ENCODE results near the gene DLGAP1. TPM values are rescaled to one million over a fixed set of nuclear protein-coding genes. Genes with fewer than 3 reads are reported as not detected.

DLGAP1 gene
- total and polyA plus RNA-seq, 2 of the 8 experiments (the other 6 are each of a cell fraction or from before 2014, with no cell fraction given), result 11.8 to 16.9 TPM

- TF ChIP-seq CHD7 (IDR thresholded peaks at IDR 0.05; ENCODE audit: insufficient replicate concordance, low read length) (no peak), GABPA (IDR thresholded peaks at IDR 0.05; ENCODE audit: borderline replicate concordance, insufficient read depth, low read length) (no peak), BRCA1 (IDR thresholded peaks at IDR 0.05; ENCODE audit: low read depth, low read length) (no peak), BACH1 (IDR thresholded peaks at IDR 0.05; ENCODE audit: low read length) (no peak), MAX (IDR thresholded peaks at IDR 0.05) (no peak), PHF8 (conservative IDR thresholded peaks at IDR 0.05; ENCODE audit: low read depth, low read length) (no peak), SUZ12 (IDR thresholded peaks at IDR 0.05; ENCODE audit: low read length) (no peak), RFX5 (IDR thresholded peaks at IDR 0.05; ENCODE audit: borderline replicate concordance, low read depth, low read length) (no peak), NRF1 (IDR thresholded peaks at IDR 0.05; ENCODE audit: low read depth, low read length) (no peak), ATF3 (IDR thresholded peaks at IDR 0.05; ENCODE audit: insufficient read depth, low read depth, low read length) (no peak)
These were observed 544.6 kb downstream of the DLGAP1 start (continued) for GRCh38 chr18:3910512-3910911.
